ENCODE results near the gene SIPA1L3.

GRCh38 chr19:37943480-37943879, 36.5 kb downstream of the SIPA1L3 start:
- no peak for TF ChIP-seq GATA2 (CRISPR knock-in tag; IDR thresholded peaks at IDR 0.05)
- TF ChIP-seq CTCF (IDR thresholded peaks at IDR 0.05): no peak
- no peak for TF ChIP-seq SIN3A (IDR thresholded peaks at IDR 0.05; ENCODE audit: borderline replicate concordance, low read depth, low read length)
- TF ChIP-seq RXRA (IDR thresholded peaks at IDR 0.05; ENCODE audit: borderline replicate concordance, low read depth): no peak
- TF ChIP-seq USF2 (IDR thresholded peaks at IDR 0.05; ENCODE audit: borderline replicate concordance, low read depth, low read length): no peak
- TF ChIP-seq JUND (IDR thresholded peaks at IDR 0.05): no peak
- no peak for TF ChIP-seq RCOR1 (IDR thresholded peaks at IDR 0.05; ENCODE audit: low read length)

Measured in SK-N-SH (cell line).